HEK293 (cell line): ENCODE data around the gene SCD.
A peak's percentile ranks its signal among the peaks of the same experiment; 100 is the strongest.

Experiments used
- BCL11A ChIP-seq: fragments of 450-650 bp; formaldehyde crosslinking; IDR thresholded peaks from 2 replicates; pipeline ENCODE4 v1.5.1; 2016; ENCODE audit warnings: low read depth, missing biosample characterization, missing genetic modification characterization
- FEZF1 ChIP-seq: fragments of 450-650 bp; formaldehyde crosslinking; IDR thresholded peaks from 2 replicates; pipeline ENCODE4 v1.5.1; 2016; ENCODE audit warnings: missing biosample characterization, missing genetic modification characterization
- GLIS1 ChIP-seq: fragments of 450-650 bp; formaldehyde crosslinking; IDR thresholded peaks from 2 replicates; pipeline ENCODE4 v1.5.1; 2016; ENCODE audit warnings: missing biosample characterization, missing genetic modification characterization
- HIC1 ChIP-seq: fragments of 450-650 bp; formaldehyde crosslinking; IDR thresholded peaks from 2 replicates; pipeline ENCODE4 v1.5.1; 2016; ENCODE audit warnings: missing biosample characterization, missing genetic modification characterization
- IKZF3 ChIP-seq: fragments of 450-650 bp; IDR thresholded peaks from 2 replicates; pipeline ENCODE4 v1.5.0; 2018; ENCODE audit warnings: missing biosample characterization, mild to moderate bottlenecking, missing genetic modification characterization, moderate library complexity
- KLF10 ChIP-seq: fragments of 450-650 bp; IDR thresholded peaks from 2 replicates; pipeline ENCODE4 v1.5.1; 2018; ENCODE audit warnings: missing biosample characterization, mild to moderate bottlenecking, missing genetic modification characterization
- KLF8 ChIP-seq: fragments of 450-650 bp; formaldehyde crosslinking; IDR thresholded peaks from 2 replicates; pipeline ENCODE4 v1.5.1; 2016; ENCODE audit warnings: missing biosample characterization, missing genetic modification characterization
- PRDM4 ChIP-seq: fragments of 450-650 bp; formaldehyde crosslinking; IDR thresholded peaks from 2 replicates; pipeline ENCODE4 v1.5.1; 2017; ENCODE audit warnings: missing biosample characterization, missing genetic modification characterization
- SP3 ChIP-seq: fragments of 450-650 bp; formaldehyde crosslinking; IDR thresholded peaks from 2 replicates; pipeline ENCODE4 v1.5.1; 2016; ENCODE audit warnings: missing biosample characterization, missing genetic modification characterization
- ZBTB17 ChIP-seq: fragments of 450-650 bp; formaldehyde crosslinking; IDR thresholded peaks from 2 replicates; pipeline ENCODE4 v1.5.1; 2016; ENCODE audit warnings: missing biosample characterization, missing genetic modification characterization
- ZBTB48 ChIP-seq: fragments of 450-650 bp; formaldehyde crosslinking; IDR thresholded peaks from 2 replicates; pipeline ENCODE4 v1.5.1; 2016; ENCODE audit warnings: missing biosample characterization, missing genetic modification characterization
- ZFP41 ChIP-seq: fragments of 450-650 bp; formaldehyde crosslinking; IDR thresholded peaks from 2 replicates; pipeline ENCODE4 v1.5.1; 2016; ENCODE audit warnings: missing biosample characterization, missing genetic modification characterization, borderline replicate concordance
- ZNF18 ChIP-seq: fragments of 450-650 bp; formaldehyde crosslinking; IDR thresholded peaks from 2 replicates; pipeline ENCODE4 v1.5.1; 2016; ENCODE audit warnings: missing biosample characterization, missing genetic modification characterization
- ZNF274 ChIP-seq, 2 experiments: fragments of 200-500 bp in 1 of 2; fragments of 450-650 bp in 1 of 2; sonication (Bioruptor generic) in 1 of 2; formaldehyde crosslinking in 1 of 2; IDR thresholded peaks; 2 replicates each; pipeline versions ENCODE4 v1.5.1 to v1.6.1; 2014 to 2016; ENCODE audit warnings: borderline replicate concordance in 1 of 2, inconsistent platforms in 1 of 2, low read length in 1 of 2, missing biosample characterization in 1 of 2, missing genetic modification characterization in 1 of 2
- ZNF311 ChIP-seq: fragments of 450-650 bp; formaldehyde crosslinking; IDR thresholded peaks from 2 replicates; pipeline ENCODE4 v1.5.1; 2017; ENCODE audit warnings: missing biosample characterization, missing genetic modification characterization, borderline replicate concordance
- ZNF366 ChIP-seq: fragments of 450-650 bp; formaldehyde crosslinking; conservative IDR thresholded peaks from 2 replicates; pipeline ENCODE4 v1.5.1; 2016; ENCODE audit warnings: missing biosample characterization, missing genetic modification characterization
- ZNF394 ChIP-seq: fragments of 450-650 bp; formaldehyde crosslinking; IDR thresholded peaks from 2 replicates; pipeline ENCODE4 v1.5.1; 2016; ENCODE audit warnings: missing biosample characterization, missing genetic modification characterization, mild to moderate bottlenecking, moderate library complexity, borderline replicate concordance
- ZNF596 ChIP-seq: fragments of 450-650 bp; IDR thresholded peaks from 2 replicates; pipeline ENCODE4 v1.5.0; 2018; ENCODE audit warnings: missing biosample characterization, mild to moderate bottlenecking, missing genetic modification characterization, moderate library complexity
- ZNF843 ChIP-seq: fragments of 450-650 bp; formaldehyde crosslinking; IDR thresholded peaks from 2 replicates; pipeline ENCODE4 v1.5.1; 2016; ENCODE audit warnings: missing biosample characterization, missing genetic modification characterization
- ZXDB ChIP-seq: fragments of 450-650 bp; formaldehyde crosslinking; IDR thresholded peaks from 2 replicates; pipeline ENCODE4 v1.5.1; 2016; ENCODE audit warnings: missing biosample characterization, missing genetic modification characterization
- TF ChIP-seq, protein P1 (sequence below): fragments of 450-650 bp; formaldehyde crosslinking; IDR thresholded peaks from 2 replicates; pipeline ENCODE4 v1.5.1; 2016; ENCODE audit warnings: missing biosample characterization, missing genetic modification characterization
- TF ChIP-seq, protein P2 (sequence below): fragments of 450-650 bp; formaldehyde crosslinking; conservative IDR thresholded peaks from 2 replicates; pipeline ENCODE4 v1.5.1; 2016; ENCODE audit warnings: low read depth, missing biosample characterization, missing genetic modification characterization
- TF ChIP-seq, protein P3 (sequence below): fragments of 450-650 bp; formaldehyde crosslinking; IDR thresholded peaks from 2 replicates; pipeline ENCODE4 v1.5.1; 2016; ENCODE audit warnings: missing biosample characterization, missing genetic modification characterization
- TF ChIP-seq, protein P4 (sequence below): fragments of 450-650 bp; formaldehyde crosslinking; IDR thresholded peaks from 2 replicates; pipeline ENCODE4 v1.5.1; 2016; ENCODE audit warnings: missing biosample characterization, missing genetic modification characterization

SCD gene

DNA sequence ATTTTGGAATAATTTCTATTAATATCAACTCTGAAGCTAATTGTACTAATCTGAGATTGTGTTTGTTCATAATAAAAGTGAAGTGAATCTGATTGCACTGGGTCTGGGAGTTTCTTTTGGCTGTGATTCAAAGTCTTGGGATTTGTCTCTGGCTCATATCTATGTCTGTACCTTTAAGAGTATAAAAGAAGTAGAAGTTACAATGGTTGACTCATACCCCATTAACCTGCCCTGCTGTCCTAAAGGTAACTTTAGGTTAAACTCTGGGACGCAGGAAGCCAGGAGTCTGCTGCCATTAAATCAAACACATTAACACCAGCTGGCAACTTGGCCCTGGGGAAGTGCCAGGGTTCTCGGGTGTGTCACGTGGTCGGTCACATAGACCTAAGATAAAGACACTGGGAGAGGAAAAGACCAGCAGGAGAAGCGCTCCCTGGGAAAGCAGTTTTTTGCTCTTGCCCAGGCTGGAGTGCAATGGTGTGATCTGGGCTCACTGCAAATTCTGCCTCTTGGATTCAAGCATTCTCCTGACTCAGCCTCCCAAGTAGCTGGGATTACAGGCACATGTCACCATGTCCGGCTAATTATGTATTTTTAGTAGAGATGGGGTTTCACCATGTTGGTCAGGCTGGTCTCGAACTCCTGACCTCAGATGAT, 17.8 kb downstream of the SCD start (continued):
- TF ChIP-seq ZNF274 (IDR thresholded peaks at IDR 0.05; ENCODE audit: low read length) (no peak), ZNF274 (tag by site-specific recombination; IDR thresholded peaks at IDR 0.05; ENCODE audit: borderline replicate concordance) (no peak), FEZF1 (tag by site-specific recombination) (0 out of 2 replicates have a peak, but pooled peaks have one; percentile 24), ZNF596 (tag by site-specific recombination) (0 out of 2 replicates have a peak, but pooled peaks have one; percentile 12), KLF8 (peak; percentile 21; the same call in 1 of the 2 replicates), ZXDB (tag by site-specific recombination) (peak; percentile 71; the same call in 1 of the 2 replicates), ZFP41 (tag by site-specific recombination) (no peak), SP3 (tag by site-specific recombination) (0 out of 2 replicates have a peak, but pooled peaks have one; percentile 23), IKZF3 (tag by site-specific recombination) (peak; percentile 80), PRDM4 (tag by site-specific recombination) (peak; percentile 64), KLF10 (tag by site-specific recombination) (peak; percentile 45; the same call in 1 of the 2 replicates), GLIS1 (0 out of 2 replicates have a peak, but pooled peaks have one; percentile 41), ZNF394 (tag by site-specific recombination) (peak; percentile 41; the same call in 1 of the 2 replicates), ZNF843 (tag by site-specific recombination) (peak; percentile 55), HIC1 (peak; percentile 53; the same call in 1 of the 2 replicates), BCL11A (tag by site-specific recombination) (no peak), ZNF18 (tag by site-specific recombination) (peak; percentile 81), ZNF311 (tag by site-specific recombination) (no peak), ZBTB48 (tag by site-specific recombination) (0 out of 2 replicates have a peak, but pooled peaks have one; percentile 59), ZNF366 (tag by site-specific recombination) (peak; percentile 49), ZBTB17 (tag by site-specific recombination) (peak; percentile 72)
- TF ChIP-seq, protein P1, sequence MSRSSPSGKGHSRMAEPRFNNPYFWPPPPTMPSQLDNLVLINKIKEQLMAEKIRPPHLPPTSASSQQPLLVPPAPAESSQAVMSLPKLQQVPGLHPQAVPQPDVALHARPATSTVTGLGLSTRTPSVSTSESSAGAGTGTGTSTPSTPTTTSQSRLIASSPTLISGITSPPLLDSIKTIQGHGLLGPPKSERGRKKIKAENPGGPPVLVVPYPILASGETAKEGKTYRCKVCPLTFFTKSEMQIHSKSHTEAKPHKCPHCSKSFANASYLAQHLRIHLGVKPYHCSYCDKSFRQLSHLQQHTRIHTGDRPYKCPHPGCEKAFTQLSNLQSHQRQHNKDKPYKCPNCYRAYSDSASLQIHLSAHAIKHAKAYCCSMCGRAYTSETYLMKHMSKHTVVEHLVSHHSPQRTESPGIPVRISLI (tag by site-specific recombination): 0 out of 2 replicates have a peak, but pooled peaks have one; percentile 40
- TF ChIP-seq, protein P2, sequence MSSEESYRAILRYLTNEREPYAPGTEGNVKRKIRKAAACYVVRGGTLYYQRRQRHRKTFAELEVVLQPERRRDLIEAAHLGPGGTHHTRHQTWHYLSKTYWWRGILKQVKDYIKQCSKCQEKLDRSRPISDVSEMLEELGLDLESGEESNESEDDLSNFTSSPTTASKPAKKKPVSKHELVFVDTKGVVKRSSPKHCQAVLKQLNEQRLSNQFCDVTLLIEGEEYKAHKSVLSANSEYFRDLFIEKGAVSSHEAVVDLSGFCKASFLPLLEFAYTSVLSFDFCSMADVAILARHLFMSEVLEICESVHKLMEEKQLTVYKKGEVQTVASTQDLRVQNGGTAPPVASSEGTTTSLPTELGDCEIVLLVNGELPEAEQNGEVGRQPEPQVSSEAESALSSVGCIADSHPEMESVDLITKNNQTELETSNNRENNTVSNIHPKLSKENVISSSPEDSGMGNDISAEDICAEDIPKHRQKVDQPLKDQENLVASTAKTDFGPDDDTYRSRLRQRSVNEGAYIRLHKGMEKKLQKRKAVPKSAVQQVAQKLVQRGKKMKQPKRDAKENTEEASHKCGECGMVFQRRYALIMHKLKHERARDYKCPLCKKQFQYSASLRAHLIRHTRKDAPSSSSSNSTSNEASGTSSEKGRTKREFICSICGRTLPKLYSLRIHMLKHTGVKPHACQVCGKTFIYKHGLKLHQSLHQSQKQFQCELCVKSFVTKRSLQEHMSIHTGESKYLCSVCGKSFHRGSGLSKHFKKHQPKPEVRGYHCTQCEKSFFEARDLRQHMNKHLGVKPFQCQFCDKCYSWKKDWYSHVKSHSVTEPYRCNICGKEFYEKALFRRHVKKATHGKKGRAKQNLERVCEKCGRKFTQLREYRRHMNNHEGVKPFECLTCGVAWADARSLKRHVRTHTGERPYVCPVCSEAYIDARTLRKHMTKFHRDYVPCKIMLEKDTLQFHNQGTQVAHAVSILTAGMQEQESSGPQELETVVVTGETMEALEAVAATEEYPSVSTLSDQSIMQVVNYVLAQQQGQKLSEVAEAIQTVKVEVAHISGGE (tag by site-specific recombination): 0 out of 2 replicates have a peak, but pooled peaks have one; percentile 22
- TF ChIP-seq, protein P3, sequence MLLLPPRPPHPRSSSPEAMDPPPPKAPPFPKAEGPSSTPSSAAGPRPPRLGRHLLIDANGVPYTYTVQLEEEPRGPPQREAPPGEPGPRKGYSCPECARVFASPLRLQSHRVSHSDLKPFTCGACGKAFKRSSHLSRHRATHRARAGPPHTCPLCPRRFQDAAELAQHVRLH (tag by site-specific recombination): peak; percentile 60; the same call in 1 of the 2 replicates
- TF ChIP-seq, protein P4, sequence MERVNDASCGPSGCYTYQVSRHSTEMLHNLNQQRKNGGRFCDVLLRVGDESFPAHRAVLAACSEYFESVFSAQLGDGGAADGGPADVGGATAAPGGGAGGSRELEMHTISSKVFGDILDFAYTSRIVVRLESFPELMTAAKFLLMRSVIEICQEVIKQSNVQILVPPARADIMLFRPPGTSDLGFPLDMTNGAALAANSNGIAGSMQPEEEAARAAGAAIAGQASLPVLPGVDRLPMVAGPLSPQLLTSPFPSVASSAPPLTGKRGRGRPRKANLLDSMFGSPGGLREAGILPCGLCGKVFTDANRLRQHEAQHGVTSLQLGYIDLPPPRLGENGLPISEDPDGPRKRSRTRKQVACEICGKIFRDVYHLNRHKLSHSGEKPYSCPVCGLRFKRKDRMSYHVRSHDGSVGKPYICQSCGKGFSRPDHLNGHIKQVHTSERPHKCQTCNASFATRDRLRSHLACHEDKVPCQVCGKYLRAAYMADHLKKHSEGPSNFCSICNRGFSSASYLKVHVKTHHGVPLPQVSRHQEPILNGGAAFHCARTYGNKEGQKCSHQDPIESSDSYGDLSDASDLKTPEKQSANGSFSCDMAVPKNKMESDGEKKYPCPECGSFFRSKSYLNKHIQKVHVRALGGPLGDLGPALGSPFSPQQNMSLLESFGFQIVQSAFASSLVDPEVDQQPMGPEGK (tag by site-specific recombination): 0 out of 2 replicates have a peak, but pooled peaks have one; percentile 30
- TF ChIP-seq, all 188 proteins: peak for 35
